Right lobe of liver (tissue), 4 donors: ENCODE data around the gene SVBP.

Experiments used
- POLR2A ChIP-seq: fragments of 450-650 bp; IDR thresholded peaks from one replicate; pipeline ENCODE4 v1.6.1; 2017; ENCODE audit warnings: antibody characterized with exemption, mild to moderate bottlenecking
- TF ChIP-seq, protein P1 (sequence below), 4 donors: fragments of 200-600 bp in 3 of 4; fragments of 450-650 bp in 1 of 4; IDR thresholded peaks; one replicate each; pipeline versions ENCODE4 v1.5.1 to v1.8.0; 2016 to 2022; ENCODE audit warnings: antibody characterized with exemption in 4 of 4, mild to moderate bottlenecking in 2 of 4
- donor health status: DM: no; HTN: no; CAD: no.
- donor health status: DM: no; HTN: no; CAD: no.
- donor health status: DM: no; HTN: yes; CAD: no.

DNA sequence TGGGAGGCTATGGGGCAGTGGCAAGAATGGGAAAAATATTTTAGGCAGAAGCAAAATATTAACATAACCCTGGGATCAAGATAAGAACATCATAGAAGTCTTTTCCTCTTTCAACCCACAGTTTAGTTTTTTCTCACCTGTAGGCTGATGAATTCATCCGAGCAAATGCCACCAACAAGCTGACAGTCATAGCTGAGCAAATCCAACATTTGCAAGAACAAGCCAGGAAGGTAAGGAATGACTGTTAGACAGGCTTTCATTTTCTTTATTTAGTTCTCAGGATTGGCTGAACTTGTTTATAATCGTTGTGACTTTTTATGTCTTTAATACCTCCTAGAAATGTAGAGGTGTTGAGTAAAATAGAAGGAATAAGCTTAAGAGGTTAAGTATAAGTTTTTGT, 43.8 kb downstream of the SVBP start:
- TF ChIP-seq POLR2A: no peak
- TF ChIP-seq, protein P1, sequence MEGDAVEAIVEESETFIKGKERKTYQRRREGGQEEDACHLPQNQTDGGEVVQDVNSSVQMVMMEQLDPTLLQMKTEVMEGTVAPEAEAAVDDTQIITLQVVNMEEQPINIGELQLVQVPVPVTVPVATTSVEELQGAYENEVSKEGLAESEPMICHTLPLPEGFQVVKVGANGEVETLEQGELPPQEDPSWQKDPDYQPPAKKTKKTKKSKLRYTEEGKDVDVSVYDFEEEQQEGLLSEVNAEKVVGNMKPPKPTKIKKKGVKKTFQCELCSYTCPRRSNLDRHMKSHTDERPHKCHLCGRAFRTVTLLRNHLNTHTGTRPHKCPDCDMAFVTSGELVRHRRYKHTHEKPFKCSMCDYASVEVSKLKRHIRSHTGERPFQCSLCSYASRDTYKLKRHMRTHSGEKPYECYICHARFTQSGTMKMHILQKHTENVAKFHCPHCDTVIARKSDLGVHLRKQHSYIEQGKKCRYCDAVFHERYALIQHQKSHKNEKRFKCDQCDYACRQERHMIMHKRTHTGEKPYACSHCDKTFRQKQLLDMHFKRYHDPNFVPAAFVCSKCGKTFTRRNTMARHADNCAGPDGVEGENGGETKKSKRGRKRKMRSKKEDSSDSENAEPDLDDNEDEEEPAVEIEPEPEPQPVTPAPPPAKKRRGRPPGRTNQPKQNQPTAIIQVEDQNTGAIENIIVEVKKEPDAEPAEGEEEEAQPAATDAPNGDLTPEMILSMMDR (IDR thresholded peaks at IDR 0.05): no peak
